MG63 (cell line): Measurements from ENCODE around the gene OTX1. TPM values are rescaled to one million over a fixed set of nuclear protein-coding genes. Genes with fewer than 3 reads are reported as not detected.

ENCODE experiments used
- DNase-seq: peaks from one replicate; pipeline ENCODE4 v3.0.0-alpha.2; 2020
- H3K27me3 ChIP-seq: fragments of 250-450 bp; sonication (Bioruptor Pico); 2 replicates; pipeline ENCODE4 v1.5.1; 2020; ENCODE audit warnings: mild to moderate bottlenecking, moderate library complexity
- H3K36me3 ChIP-seq: fragments of 250-450 bp; sonication (Bioruptor Pico); 2 replicates; pipeline ENCODE4 v1.5.1; 2020; ENCODE audit warnings: mild to moderate bottlenecking, moderate library complexity
- H3K4me3 ChIP-seq: fragments of 250-450 bp; sonication (Bioruptor Pico); 2 replicates; pipeline ENCODE4 v1.5.1; 2020; ENCODE audit warnings: mild to moderate bottlenecking, moderate library complexity
- H3K9me3 ChIP-seq: fragments of 250-450 bp; sonication (Bioruptor Pico); 2 replicates; pipeline ENCODE4 v1.5.1; 2020; ENCODE audit warnings: mild to moderate bottlenecking, moderate library complexity
- total RNA-seq: library from RNA; depleted of rRNA; stranded (reverse); fragments of >200 nt; shearing (Covaris generic); gene quantifications from 2 replicates; pipeline ENCODE4 v1.2.3, GENCODE V29; 2014; ENCODE audit warnings: low replicate concordance

Gene OTX1
- total RNA-seq, 1 experiment from 2014 or later, result not detected

DNA sequence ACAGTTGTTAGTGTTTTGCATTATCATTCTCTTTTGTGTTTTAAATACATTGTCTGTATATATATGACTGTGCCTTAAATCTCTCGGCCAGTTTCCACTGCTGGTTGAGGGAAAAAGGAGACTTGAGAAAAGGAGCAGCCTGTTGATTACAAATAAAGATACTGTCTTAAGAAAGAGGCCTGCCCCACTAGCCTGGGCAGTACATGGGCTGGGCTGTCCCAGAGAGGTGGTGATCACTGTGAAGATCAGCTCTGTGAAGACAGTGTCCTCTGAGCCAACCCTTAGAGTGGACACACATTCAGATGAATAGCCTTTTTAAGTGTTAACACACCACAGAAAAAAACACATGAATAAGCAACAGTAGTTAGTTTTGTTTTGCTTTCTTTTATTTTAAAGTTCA lies 10.0 kb upstream of the OTX1 start:
- H3K36me3 ChIP-seq, result no peaks in the 10 kb centered on the region
- no peak for DNase-seq
- no peaks in the 10 kb centered on the region for H3K9me3 ChIP-seq
- H3K4me3 ChIP-seq, result no peak overlapping the region
- no peaks in the 10 kb centered on the region for H3K27me3 ChIP-seq

DNA sequence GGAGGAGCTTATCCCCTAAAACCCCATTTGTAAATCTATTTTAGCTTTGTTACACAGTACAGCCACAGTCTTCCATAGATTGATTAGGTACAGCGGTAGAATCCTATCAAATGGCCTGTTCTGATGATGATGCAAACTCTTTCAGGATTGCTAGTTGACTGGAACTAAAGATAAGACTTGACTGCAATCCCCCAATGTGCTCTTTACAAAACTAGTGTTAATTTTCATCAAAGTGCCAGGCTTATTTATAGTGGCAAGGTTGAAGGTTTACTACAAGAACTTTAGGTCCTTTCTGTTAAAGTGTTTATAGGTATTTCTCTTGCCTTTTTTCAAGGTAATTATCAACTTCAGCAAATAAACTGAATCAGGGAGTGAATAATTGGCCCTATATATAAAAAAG lies 9.0 kb upstream of the OTX1 start:
- Histone ChIP-seq H3K4me3 (no peak overlapping the region), H3K9me3 (no peaks in the 10 kb centered on the region), H3K27me3 (no peaks in the 10 kb centered on the region), H3K36me3 (no peaks in the 10 kb centered on the region)
- DNase-seq, result no peak

DNA sequence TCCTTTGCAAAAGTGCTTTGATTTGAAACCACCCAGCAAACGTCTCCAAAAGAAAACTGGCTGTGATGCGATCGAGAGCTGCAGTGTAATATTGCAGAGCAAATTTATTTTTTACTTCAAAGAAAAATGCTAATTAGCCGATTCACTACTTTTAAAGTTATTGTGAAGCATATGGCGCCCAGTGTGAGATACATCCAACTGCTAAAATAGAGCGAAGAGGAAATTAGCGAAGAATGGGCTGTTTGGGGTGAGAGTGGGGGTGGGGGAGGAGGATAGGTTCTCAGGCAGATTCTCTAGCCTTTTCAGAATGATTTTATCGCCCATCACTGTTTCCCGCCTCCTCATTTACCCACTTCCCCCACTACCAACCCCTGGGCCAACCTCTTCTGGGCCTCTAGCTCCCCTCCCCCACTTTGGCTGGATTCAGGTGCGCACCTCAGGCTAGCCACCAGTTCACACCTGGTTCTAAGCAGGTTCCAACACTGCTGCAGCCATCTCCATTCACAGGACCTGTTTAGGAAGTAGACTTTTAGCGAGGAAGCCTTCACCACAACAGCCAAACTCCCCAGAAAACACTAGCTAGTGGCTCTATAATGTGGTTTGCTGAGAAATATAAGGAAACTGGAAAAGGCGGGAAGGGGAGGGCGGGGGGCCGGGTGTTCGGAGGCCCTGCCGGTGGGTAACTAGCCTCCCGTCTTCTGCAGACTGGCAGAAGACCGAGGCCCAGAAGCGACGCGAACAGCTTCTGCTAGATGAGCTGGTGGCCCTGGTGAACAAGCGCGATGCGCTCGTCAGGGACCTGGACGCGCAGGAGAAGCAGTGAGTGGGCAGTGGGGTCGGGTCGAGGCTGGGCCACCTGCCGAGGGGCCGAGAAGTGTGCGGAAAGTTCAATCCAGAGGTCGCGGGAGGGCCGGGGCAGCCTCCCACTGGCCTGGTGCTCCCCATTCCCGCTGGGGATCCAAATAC lies 6.0 kb upstream of the OTX1 start:
- no peak for DNase-seq
- no peaks in the 10 kb centered on the region for H3K27me3 ChIP-seq
- H3K36me3 ChIP-seq, result no peaks in the 10 kb centered on the region
- H3K9me3 ChIP-seq, result no peaks in the 10 kb centered on the region
- H3K4me3 ChIP-seq, result no peak overlapping the region

DNA sequence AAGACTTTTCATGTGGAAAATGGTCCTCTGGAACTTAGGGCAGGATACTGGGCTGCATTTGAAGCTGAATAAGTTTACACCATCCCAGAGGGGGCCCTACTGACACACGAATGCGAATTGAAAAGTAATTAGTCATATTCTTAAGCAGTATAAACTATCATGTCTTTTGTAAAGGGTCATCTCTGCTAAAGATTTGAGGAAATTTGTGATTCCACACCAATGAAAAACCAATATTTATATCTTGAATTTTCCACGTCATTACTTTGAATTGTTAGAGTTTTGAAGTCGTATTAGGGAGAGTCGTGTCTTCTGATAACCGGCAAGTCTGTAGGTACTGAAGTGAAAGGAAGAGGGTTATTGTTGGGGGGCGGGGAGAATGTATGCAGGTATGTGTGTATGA lies 4.1 kb upstream of the OTX1 start:
- Histone ChIP-seq H3K4me3 (no peak overlapping the region), H3K27me3 (no peaks in the 10 kb centered on the region), H3K36me3 (no peaks in the 10 kb centered on the region), H3K9me3 (no peaks in the 10 kb centered on the region)
- DNase-seq, result no peak

DNA sequence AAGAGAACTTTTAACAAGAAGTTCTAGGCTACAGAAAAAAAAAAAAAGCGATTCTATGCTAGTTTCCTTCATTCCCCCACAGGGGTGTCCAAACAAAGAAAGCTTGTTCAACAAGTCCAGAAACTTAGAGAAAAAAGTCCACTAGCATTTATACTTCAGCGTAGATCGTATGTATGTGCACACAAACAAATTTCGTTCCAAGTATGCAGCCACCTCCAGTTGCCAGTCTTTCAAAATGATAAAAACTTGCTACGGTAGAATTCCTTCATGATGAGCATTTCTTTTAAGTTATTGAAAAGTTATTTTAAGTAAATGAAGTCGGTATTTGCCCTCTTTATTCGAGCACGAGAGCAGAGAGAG lies 3.7 kb upstream of the OTX1 start:
- H3K9me3 ChIP-seq, result no peaks in the 10 kb centered on the region
- no peak for DNase-seq
- H3K27me3 ChIP-seq, result no peaks in the 10 kb centered on the region
- no peak overlapping the region for H3K4me3 ChIP-seq
- H3K36me3 ChIP-seq, result no peaks in the 10 kb centered on the region

DNA sequence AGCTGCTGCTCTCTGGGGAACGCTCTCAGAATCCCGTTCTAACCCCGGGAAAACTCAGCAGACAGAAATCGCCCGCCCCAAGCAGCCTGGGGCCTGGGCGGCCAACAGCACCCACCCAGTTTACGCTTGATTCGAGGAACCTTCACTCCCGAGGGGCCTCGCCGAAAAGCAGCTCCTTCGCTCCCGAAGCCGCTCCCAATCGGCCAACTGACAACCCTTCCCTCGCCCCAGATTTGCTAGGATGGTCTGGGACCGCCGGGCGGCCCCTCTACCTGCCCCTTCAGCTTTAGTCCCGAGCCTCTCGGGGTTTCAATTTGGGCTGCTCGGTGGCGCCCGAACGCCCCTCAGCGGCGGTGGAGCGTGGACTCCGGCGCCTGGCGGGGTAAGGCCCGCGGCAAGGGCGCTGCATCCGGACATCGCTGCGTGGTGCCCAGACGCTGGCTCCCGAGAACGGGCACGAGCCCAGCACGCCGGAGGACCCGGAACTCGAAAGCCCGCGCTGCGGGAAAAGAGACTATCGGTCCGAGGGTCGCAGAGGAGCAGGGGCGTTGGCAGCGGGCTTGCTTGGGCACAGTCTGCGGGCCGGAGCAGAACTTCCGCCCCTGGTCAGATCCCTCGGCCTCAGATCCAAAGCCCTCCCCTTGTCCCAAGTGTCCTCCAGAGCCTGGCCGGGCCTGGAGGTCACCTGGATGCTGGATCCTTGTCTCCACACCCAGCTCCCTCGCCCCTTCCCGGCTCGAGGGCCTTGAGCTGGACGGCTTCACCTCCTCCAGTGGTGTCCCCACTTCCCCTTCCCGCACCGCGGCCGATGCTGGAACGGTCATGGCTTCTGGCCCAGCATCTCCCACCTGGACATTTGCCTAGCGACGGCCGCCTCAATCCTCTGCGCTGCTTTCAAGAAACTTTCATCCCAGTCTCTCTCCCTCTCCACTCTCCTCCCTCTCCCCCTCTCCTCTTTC lies 3.0 kb upstream of the OTX1 start:
- Histone ChIP-seq H3K36me3 (no peaks in the 10 kb centered on the region), H3K9me3 (no peaks in the 10 kb centered on the region), H3K4me3 (no peak overlapping the region), H3K27me3 (no peaks in the 10 kb centered on the region)
- no peak for DNase-seq

DNA sequence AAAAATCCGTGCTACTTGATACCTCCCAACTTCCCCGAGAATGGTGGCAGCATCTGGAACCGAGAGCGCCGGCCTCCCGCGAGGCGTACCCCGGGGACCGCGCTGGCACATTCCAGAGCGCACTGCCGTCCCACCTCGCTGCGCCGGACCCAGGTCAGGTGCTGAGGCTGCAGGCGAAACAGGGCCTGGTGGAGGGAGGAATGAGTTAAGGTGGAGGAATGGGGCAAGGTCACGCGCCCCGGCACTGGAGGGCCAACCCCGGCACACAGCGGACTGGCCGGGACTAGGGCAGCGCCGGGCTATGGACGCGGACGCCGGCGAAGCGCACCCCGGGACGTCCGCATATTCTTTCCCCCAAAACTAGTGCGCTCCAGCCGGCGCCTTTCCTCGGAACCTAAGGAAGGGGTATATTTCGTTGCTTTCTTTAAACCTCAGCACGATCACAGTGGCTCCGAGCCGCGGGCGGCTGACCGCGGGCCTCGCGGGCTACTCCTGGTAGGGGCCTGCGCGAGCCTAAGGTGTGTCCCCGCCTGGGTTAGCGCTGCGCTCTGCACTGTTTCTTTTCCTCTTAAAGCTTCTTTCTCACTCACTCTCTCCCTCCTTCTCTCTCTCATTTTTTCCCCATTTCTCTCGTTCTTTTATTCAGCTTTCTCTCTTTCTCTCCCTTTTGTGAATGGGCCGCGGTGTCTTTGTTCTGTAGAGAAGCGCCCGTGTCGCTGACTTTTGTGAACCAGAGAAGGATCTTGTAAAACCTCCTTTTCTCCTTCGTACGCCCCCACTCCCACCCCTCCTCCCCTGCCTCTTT lies 2.1 kb upstream of the OTX1 start:
- no peaks in the 10 kb centered on the region for H3K27me3 ChIP-seq
- H3K4me3 ChIP-seq, result no peak overlapping the region
- H3K9me3 ChIP-seq, result no peaks in the 10 kb centered on the region
- DNase-seq, result no peak
- H3K36me3 ChIP-seq, result no peaks in the 10 kb centered on the region

DNA sequence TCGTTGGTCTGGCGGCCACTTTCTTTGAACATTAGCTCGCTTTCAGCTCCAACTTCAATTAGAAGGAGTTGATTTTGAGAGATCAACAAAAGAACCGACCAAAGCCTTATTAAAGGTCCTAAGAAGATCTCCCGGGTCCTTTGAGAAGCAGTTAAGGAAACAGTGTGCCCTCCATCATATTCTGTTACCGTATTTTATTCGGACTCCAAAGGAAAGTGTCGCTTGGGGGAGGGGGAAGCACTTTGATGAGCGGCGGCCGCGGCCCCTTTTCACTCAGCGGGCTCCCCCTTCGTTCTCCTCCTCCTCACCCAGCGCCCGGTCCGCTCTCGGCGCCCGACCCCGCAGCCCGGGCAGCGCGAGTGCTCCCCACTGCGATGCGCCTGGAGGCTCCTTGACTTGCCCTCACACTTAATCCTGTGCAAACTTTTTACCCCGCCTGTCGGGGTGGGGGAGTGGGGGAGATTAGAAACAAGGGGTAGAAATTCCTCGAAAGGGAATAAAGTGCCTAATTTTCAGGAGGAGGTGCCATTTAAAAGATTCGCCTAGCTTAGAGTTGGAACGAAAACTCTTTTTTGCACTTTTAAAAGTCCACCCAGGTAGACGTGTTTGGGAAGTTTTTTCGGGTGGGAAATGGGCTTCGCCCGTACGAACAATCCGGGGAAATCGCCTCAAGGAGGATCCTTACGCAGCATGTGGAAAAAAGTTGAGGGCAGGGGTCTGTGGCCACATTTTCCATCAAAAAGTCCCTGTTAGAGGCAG lies 1.2 kb upstream of the OTX1 start:
- DNase-seq, result no peak
- Histone ChIP-seq H3K4me3 (peak overlapping the region; percentile 80), H3K27me3 (no peaks in the 10 kb centered on the region), H3K36me3 (no peaks in the 10 kb centered on the region), H3K9me3 (no peaks in the 10 kb centered on the region)

DNA sequence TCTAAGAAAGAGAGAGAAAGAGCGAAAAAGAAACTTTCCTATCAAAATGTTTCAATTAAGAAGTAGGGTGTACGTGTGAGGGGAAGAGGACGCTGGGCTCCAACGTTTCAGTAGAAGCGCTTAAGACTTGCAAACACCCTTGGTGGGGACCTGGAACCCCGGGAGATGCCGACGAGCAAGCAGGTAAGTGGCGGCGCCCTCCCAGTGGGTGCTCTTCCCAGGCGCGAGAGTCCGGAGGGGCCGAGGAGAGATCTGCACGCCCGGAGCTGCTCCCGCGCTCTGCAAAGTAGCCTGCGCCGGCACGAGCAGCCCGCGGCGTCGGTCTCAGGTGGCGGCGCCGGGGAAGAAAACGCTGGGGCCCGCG lies 678 bp upstream of the OTX1 start:
- H3K4me3 ChIP-seq, result peak overlapping the region; percentile 80
- no peaks in the 10 kb centered on the region for H3K27me3 ChIP-seq
- H3K9me3 ChIP-seq, result no peaks in the 10 kb centered on the region
- no peaks in the 10 kb centered on the region for H3K36me3 ChIP-seq
- no peak for DNase-seq

DNA sequence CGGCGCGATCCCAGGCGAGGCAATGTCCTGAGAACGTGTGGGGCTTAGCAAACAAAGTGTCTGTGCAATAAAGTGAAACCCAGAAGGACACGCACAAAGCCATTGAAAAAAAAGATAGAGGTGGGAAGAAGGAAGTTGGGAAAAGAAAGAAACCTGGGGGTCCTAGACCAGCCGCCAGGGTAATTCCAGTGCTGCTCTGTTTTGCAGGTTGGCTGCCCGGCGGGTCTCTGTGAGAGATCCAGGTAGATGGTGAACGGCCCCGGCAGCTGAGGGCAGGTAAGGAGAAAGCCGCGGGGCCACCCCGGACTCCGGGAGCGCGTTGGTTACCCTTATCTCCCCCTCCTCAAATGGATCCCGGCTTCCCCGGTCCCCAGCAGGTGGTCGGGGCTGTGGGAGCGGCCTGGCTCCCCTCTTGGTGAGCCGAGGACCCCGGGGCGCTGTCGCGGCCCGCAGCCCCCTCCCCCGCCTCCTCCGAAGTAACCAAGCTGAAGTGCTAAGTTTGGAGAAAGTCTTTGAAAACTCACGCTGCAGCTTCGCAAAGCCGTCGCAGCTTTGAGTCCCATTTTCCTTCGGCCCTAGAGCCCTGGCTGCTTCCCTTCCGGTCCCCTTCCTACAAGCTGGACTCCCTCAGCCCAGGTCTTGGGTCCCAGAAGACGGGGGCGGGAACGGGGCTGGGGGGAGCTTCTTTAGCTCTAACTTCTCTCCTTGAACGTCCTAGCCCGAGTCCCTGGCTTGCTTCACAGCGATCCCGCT lies 588 bp downstream of the OTX1 start:
- no peaks in the 10 kb centered on the region for H3K36me3 ChIP-seq
- H3K27me3 ChIP-seq, result no peaks in the 10 kb centered on the region
- no peak for DNase-seq

DNA sequence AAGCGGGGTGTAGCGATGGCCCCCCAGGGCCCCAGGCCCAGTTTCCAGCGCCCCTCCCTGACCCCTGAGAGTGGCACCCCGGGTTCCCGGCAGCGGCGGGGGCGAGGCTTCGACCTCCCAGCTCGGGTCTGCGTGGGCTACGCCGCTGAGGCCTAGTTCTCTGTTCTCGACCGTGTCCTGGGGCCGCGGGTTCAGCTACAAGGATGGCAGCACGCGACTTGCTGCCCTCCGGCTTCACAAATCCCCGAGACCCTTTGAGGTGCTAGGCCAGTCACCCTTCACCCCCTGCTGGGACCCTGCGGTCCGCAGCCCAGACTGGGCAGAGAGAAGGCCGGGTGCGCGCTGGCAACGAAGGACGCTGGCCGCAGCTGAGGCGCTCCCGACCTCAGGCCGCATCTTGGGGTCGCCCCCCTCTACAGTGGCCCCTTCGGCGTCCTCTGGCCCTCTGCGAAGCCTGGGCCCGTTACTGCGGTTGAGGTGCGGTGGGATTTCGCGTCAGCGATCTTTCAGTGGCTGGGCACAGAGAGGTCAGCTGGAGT lies 1.2 kb downstream of the OTX1 start:
- Histone ChIP-seq H3K36me3 (no peaks in the 10 kb centered on the region), H3K9me3 (no peaks in the 10 kb centered on the region), H3K27me3 (no peaks in the 10 kb centered on the region), H3K4me3 (no peak overlapping the region)
- no peak for DNase-seq

More for the DNA sequence above, 588 bp downstream of the OTX1 start:
- H3K9me3 ChIP-seq, result no peaks in the 10 kb centered on the region
- peak overlapping the region; percentile 80 for H3K4me3 ChIP-seq

DNA sequence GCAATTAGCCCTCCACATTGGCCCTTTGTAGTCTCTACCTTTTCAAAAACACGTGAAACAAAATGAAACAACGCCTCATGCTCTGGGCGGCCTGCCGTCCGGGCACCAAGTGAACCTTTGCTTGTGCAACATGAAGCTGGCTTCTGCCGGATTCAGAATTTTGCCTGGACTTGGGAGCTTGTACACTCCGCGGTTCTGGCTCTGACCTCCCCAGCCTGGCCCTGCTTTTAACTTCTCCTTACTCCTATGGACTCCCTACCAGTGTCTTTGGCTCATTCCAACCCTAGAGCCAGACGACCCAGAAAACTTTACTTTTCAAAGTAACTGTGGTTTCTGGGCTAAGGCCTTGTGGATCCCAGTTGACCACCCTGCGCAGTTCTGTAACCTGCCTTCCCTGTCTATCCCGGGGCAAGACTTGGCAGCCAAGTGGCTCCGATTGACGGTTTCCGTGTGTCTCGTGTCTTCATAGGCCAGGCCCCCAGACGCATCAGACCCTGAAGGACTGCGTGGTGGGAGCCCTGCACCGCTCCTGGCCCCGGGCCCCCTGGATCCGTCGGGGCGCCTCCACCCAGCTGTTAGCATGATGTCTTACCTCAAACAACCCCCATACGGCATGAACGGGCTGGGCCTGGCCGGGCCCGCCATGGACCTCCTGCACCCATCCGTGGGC lies 1.9 kb downstream of the OTX1 start:
- DNase-seq, result no peak
- Histone ChIP-seq H3K4me3 (no peak overlapping the region), H3K36me3 (no peaks in the 10 kb centered on the region), H3K9me3 (no peaks in the 10 kb centered on the region), H3K27me3 (no peaks in the 10 kb centered on the region)

DNA sequence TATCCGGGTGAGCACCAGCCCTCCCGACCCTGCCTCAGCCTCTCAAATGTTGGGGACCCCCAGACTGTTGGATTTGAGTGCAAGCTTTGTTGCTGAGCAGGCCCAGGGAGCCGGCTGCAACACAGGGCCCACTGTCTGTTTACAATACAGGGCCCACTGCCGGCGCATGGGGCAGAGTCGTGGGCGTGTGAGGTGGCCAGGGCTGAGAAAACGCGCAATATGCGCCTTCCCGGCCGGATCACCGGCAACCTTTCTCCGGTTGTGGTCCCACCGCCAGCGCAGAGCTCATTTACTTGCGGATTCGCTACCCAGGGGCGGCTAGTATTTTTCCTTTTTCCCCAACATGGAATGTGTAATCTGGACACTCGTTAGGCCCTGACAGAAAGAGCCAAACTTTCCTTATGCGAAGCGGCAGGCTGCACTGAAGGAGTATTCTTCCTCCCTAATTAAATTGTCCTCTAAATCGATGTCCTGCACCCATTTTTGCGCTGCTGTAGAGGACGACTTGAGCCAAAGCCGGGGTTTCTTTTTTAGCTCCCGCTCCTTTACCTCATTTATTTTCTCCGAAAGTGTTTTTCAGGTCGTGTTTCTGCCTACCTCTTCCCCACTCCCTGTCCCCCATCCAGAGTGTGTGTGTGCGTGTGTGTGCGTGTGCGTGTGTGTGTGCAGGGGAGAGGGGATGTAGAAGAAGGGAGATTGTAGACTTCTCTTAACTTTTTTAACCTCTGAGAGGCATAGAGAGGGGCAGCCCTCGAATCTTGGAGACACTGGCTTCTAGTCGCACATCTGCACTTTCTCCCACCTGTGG lies 2.7 kb downstream of the OTX1 start:
- Histone ChIP-seq H3K9me3 (no peaks in the 10 kb centered on the region), H3K27me3 (no peaks in the 10 kb centered on the region), H3K36me3 (no peaks in the 10 kb centered on the region), H3K4me3 (no peak overlapping the region)
- DNase-seq, result no peak

DNA sequence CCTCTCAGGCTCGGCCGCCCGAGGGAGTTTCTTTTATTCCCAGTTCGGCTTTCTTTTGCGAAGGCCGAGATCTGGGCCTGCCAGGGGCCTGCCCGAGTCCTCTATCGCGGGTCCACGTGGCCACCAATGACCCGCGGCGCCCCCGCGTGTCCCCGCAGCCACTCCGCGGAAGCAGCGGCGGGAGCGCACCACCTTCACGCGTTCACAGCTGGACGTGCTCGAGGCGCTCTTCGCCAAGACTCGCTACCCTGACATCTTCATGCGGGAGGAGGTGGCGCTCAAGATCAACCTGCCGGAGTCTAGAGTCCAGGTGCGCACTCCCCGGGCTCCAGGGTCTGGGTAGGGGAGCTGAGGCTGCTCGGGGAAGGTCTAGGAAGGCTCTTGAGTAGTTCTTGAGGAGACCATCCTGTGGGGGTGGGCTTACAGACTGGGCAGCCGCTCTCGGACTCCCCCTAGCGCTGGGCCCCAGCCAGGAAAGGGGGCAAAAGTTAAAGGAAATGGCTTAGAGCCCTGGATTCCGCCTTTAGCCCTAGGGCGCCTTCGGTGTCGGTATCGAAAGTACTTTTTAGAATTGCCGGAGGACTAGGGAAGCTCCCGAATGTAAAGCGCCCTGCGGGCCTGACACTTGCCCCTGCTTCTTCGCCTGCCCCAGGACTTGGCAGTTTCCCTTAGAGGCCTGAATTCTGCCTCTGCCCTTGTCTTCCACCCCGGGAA lies 3.4 kb downstream of the OTX1 start:
- no peaks in the 10 kb centered on the region for H3K9me3 ChIP-seq
- no peaks in the 10 kb centered on the region for H3K36me3 ChIP-seq
- H3K4me3 ChIP-seq, result no peak overlapping the region
- H3K27me3 ChIP-seq, result no peaks in the 10 kb centered on the region
- no peak for DNase-seq
